Keratinocyte (primary cell): ENCODE results near the gene NRG3.

ENCODE experiments used
- EZH2 ChIP-seq: IDR thresholded peaks from one replicate; pipeline ENCODE4 v1.6.1; 2012; ENCODE audit warnings: inconsistent platforms, mild to moderate bottlenecking, low read length, moderate library complexity
- TF ChIP-seq, protein P1 (sequence below), 3 experiments: IDR thresholded peaks in 1 of 3; conservative IDR thresholded peaks in 1 of 3; optimal IDR thresholded peaks in 1 of 3; 2 replicates in 2 of 3; 3 replicates in 1 of 3; pipeline versions ENCODE3 to v1.5.1; 2011; ENCODE audit warnings: low read length in 3 of 3, mild to moderate bottlenecking in 3 of 3, moderate library complexity in 2 of 3, control low read depth in 1 of 3, inconsistent platforms in 1 of 3; ENCODE audit not compliant: insufficient read depth in 2 of 3; ENCODE audit errors: extremely low read depth in 1 of 3

DNA sequence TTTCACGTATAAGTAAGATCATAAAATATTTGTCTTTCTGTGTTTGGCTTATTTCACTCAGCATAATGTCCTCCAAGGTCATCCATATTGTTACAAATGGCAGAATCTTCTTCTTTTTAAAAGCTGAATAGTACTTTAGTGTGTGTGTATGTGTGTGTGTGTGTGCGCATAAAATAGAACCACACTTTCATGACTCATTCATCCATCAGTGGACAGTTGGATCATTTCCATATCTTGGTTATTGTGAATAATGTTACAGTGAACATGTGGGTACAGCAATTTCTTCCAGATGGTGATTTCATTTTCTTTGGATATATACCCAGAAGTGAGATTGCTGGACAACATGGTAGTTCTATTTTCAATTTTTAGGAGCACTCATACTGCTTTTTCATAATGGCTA lies 622.4 kb downstream of the NRG3 start:
- TF ChIP-seq, protein P1, sequence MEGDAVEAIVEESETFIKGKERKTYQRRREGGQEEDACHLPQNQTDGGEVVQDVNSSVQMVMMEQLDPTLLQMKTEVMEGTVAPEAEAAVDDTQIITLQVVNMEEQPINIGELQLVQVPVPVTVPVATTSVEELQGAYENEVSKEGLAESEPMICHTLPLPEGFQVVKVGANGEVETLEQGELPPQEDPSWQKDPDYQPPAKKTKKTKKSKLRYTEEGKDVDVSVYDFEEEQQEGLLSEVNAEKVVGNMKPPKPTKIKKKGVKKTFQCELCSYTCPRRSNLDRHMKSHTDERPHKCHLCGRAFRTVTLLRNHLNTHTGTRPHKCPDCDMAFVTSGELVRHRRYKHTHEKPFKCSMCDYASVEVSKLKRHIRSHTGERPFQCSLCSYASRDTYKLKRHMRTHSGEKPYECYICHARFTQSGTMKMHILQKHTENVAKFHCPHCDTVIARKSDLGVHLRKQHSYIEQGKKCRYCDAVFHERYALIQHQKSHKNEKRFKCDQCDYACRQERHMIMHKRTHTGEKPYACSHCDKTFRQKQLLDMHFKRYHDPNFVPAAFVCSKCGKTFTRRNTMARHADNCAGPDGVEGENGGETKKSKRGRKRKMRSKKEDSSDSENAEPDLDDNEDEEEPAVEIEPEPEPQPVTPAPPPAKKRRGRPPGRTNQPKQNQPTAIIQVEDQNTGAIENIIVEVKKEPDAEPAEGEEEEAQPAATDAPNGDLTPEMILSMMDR (optimal IDR thresholded peaks at IDR 0.05 in 1 of 3, IDR thresholded peaks at IDR 0.05 in 1 of 3, conservative IDR thresholded peaks at IDR 0.05 in 1 of 3; ENCODE audit: extremely low read depth in 1 of 3, insufficient read depth in 2 of 3, low read length in 3 of 3) = no peak
- no peak for TF ChIP-seq EZH2
